SH-SY5Y (cell line): ENCODE results near the gene PAX2.

ENCODE experiments used
- GATA2 ChIP-seq: IDR thresholded peaks from 2 replicates; pipeline ENCODE4 v1.6.1; 2011; ENCODE audit warnings: mild to moderate bottlenecking, low read depth, low read length
- GATA3 ChIP-seq: IDR thresholded peaks from 2 replicates; pipeline ENCODE4 v1.6.1; 2011; ENCODE audit warnings: low read depth, mild to moderate bottlenecking, low read length, moderate library complexity

- TF ChIP-seq GATA2 (no peak), GATA3 (no peak)
Observed at GRCh38 chr10:100867261-100867963, 122.0 kb downstream of the PAX2 start.
